Raji (cell line): ENCODE measurements around the gene FOXP1.

ENCODE experiments used
- POLR2A ChIP-seq: IDR thresholded peaks from 2 replicates; pipeline ENCODE4 v1.6.1; 2011; ENCODE audit warnings: low read depth, low read length, control low read depth; ENCODE audit not compliant: insufficient read depth

The FOXP1 gene

DNA sequence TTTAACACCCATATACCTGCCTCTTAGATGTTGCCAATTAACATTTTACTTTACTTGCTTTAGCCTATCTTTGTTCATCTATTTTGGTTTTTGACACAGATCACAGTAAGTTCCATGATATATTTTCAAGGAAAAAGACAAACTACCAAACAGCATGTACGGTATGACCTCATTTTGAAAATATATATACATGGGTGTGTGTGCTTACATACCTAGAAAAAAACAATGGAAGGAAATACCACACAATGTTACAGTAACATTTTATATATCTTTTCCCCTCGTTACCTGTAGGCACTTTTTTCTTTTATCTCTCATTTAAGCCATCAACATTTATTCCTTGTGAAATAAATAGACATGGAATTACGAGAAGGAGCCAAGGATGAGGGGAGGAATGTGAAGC is 170.0 kb downstream of the FOXP1 start:
- TF ChIP-seq POLR2A, result no peak

- TF ChIP-seq POLR2A, result no peak
Observed at GRCh38 chr3:71409352-71409751, 174.2 kb downstream of the FOXP1 start.

DNA sequence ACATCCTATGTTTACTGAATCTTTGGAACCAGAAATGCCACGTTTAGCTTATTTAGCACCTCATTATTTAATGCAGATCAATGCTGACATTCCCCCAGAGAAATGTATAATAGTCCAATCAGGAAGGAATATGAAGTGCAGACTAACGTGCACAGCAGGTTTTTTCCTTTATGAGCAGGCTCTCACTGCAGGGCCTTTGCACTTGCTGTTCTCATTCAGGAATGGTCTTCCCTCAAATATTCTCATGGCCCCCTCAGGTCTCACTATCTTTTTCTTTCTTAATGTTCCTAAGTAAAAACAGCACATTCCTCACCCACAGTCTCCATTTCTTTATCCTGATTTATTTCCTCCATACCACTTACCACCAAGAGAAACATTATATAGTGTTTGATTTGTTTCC is 174.6 kb downstream of the FOXP1 start:
- no peak for TF ChIP-seq POLR2A

DNA sequence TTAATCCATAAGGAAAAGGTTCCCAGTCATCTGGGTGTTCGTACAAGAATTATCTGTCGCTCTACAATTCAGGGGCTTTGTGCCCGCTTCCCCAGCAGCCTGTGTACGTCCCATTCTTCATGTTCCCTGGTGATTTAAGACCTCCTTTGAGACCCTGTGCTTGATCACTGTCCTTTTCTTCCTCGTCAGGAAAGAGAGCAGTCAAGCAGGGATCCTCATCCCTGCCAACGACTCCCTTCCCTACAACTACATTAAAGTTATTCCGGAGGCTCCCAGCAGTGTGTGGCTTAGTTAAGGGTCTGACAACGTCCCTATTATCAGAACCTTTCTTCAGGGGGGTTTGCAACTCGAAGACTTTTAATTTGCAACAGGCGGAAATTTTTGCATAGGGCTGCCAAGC is 175.7 kb downstream of the FOXP1 start:
- no peak for TF ChIP-seq POLR2A

DNA sequence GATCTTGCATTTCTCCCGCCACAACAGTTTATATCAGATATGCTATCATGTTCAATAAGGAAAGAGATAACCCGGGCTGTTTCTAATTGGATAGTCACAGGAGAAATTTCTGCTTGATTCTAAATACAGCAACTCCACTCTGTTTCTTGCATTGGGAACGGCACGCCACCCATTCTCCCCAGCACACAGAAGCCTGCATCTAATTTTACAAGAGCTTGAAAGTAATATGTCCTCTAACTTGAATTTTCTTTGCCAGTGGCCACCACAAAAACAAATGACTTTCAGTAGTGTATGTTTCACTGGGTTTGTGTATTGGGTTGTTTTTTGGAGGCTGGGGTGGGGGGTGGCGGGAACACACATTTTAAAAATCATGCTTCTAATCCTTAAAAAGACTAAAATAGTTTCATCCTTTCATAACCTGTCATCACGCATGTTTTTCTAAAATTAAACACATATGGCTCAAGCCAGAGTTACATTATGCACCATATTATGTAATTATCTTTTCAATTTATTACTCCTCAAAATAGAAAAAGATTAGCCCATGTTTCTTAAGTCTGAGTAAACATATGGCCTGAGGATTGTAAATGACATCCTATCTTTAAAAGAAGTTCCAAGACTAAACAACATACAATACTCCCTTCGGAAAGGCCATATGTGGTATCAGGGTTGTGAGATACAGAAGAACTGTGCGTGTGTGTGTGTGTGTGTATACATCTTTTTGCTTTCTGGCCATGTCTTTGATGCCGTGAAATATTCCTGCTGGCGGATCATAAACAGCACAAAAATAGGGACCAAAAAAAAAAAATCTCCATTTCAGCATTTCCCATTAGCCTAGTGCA is 176.3 kb downstream of the FOXP1 start:
- TF ChIP-seq POLR2A, result no peak

DNA sequence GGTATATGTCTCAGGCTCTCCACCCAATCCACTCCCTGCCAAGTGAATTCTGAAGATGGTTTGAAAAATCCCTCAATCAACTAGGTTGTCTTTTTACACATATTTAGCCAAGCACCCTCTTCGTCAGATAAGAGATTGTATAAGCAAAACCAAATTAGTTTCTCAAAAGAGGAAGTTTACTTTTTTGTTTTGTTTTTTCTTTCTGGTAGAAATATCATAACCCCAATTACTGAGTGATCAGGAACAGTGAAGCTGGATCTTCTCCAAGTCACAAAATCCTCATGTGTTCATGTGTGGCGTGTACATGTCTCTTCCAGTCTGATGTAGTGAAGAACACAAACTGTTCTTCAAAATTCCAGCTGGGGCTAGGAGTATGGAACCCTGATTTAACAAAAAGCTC is 180.6 kb downstream of the FOXP1 start:
- TF ChIP-seq POLR2A, result no peak

DNA sequence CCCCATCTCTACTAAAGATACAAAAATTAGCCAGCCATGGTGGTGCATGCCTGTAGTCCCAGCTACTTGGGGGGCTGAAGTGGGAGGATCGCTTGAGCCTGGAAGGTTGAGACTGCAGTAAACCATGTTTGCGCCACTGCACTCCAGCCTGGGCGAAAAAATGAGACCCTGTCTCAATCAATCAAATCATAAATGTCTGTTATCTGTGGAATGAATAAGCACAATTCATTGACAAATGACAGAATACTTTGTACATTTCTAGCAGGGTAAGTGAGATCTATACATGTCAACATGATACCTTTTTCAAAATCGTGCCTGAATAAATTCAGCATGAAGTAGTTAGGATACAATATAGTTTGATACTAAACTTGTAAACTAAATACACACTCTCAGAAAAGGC is 181.2 kb downstream of the FOXP1 start:
- no peak for TF ChIP-seq POLR2A

DNA sequence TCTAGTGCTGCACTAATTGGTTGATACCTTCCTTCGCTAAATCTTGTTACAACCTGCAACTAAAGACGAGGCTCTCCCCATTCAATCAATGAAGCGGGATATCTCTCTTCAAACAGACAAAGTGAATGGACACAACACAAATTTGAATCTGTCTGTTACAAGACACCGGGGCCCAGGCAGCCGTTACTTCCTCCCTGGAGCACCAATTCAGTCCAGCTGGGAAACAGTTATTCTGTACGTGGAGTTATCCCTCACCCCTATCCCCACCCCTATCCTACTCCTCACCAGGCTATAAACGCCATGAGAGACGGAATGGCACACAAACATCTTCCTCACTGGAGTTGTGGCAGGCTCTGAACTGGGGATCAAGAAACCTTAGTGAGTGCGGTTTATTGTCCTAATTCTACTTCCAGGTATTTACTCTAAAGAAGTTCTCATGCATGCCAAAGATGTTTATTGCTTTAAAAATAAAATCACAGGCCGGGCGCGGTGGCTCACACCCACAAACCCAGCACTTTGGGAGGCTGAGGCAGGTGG is 181.8 kb downstream of the FOXP1 start:
- TF ChIP-seq POLR2A, result no peak

- TF ChIP-seq POLR2A, result no peak
Observed at GRCh38 chr3:71400986-71401451, 182.5 kb downstream of the FOXP1 start.

DNA sequence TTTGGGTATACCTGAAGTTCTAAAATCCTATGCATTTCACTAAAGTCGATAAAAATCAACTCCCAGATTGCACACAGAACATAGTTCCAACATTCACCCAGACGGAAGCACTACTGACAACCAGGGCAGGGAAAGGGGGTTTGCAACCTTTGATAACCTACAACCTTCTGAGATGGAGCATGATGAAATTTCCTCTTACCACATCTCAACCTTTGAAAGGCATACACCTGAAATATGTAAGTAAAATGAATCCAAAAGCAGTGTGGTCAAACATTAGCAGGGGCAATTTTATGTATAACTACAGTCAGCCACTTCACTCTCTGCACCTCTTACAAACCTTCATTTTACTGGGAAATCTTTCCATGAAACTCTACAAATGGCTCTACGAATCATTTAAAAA is 184.1 kb downstream of the FOXP1 start:
- no peak for TF ChIP-seq POLR2A

DNA sequence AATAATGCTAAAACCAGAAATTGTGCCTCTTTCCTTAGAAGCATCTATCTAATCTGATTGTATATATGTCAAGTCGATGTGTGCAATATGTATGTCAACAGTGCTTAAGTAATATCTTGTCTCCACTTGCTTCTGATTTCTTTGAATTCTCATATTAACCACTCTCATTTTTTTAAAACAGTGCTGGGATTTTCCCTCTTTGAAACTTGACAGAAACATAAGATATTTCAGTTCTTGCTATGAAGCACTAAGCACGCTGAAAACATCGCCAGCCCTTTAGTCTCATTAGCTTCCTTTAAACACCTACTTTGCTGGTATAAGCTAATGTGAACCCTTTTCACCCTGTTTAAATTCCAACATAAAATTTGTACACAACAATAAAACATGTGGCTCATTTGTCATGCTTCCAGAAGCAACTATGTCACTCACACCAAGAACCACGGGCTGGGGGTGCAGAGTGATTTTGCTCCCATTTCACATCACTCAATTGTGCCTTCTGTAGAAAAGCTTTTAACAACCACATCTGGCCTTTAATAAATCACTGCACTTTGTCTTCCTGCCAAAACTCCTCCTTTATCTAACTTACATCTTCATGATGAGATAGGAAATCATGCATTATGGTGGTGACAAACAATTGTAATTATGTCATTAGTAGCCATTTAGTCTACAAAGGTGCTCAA is 185.2 kb downstream of the FOXP1 start:
- no peak for TF ChIP-seq POLR2A

GRCh38 chr3:71397726-71398125 is 185.8 kb downstream of the FOXP1 start:
- TF ChIP-seq POLR2A, result no peak

- no peak for TF ChIP-seq POLR2A
Observed at GRCh38 chr3:71397046-71397445, 186.5 kb downstream of the FOXP1 start.

DNA sequence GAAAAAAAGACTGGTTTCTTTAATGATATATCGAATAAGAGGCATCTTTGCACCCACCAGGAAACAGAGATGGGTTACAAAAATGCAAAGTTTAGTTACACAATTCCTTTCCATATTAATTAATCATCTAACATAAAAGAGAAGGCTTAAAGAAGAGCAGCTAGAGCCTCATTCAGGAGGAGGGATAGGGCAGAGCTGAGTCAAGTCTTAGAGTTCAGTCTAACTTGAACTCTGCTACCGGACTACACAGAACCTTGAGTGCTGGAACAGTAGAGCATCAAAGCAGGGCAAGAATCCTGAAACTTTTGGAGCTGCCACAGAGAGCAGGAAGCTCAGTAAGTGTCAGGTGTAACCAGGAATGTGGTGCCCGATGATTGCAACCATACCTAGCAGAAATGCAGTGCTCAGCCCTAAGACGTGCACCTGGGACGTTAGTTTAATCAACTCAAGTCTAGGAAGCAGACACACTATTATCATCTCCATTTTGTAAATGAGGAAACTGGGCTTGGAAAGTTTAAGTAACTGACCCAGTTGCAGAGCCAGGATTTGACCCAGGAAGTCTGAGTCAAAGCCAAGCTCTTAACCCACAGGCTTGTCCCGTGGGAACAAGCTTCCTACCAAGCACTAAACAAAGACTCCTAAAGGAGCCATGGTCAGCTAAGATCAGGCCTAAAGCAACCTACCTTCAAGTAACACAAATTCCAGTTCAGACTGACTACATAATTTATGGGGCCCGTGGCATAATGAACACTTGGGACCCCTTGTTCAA is 187.4 kb downstream of the FOXP1 start:
- no peak for TF ChIP-seq POLR2A

- no peak for TF ChIP-seq POLR2A
Observed at GRCh38 chr3:71395470-71395869, 188.1 kb downstream of the FOXP1 start.
